ENCODE results near the gene GRB2. TPM values are rescaled to one million over a fixed set of nuclear protein-coding genes. Genes with fewer than 3 reads are reported as not detected.
"Not testable (repeated sequence)": the region's sequence is repeated elsewhere in the genome, so short reads cannot be mapped to it uniquely, and the experiment has no call there.

GRB2 gene
- total RNA-seq, 1 donor from 2014 or later = 95.0 TPM

- Mint-ChIP-seq H3K27me3 (ENCODE audit: unreplicated experiment) (peaks cover 3% of the 10 kb centered on the region), H3K9me3 (ENCODE audit: unreplicated experiment) (no peaks in the 10 kb centered on the region), H3K4me1 (ENCODE audit: unreplicated experiment) (peaks cover 3% of the 10 kb centered on the region), H3K36me3 (ENCODE audit: low read depth, unreplicated experiment) (peaks cover 9% of the 10 kb centered on the region), H3K27ac (ENCODE audit: unreplicated experiment) (no peak overlapping the region), H3K4me3 (ENCODE audit: unreplicated experiment) (no peak overlapping the region)
- TF ChIP-seq CTCF (IDR thresholded peaks at IDR 0.05; ENCODE audit: unreplicated experiment) = no peak
- DNase-seq (ENCODE audit: low spot score) = no peak
These were observed 32.2 kb downstream of the GRB2 start for GRCh38 chr17:75373280-75373679.

- no peak for TF ChIP-seq CTCF (IDR thresholded peaks at IDR 0.05; ENCODE audit: unreplicated experiment)
- H3K4me3 Mint-ChIP-seq (ENCODE audit: unreplicated experiment) = no peak overlapping the region
- H3K9me3 Mint-ChIP-seq (ENCODE audit: unreplicated experiment) = no peaks in the 10 kb centered on the region
- peaks cover 3% of the 10 kb centered on the region for H3K4me1 Mint-ChIP-seq (ENCODE audit: unreplicated experiment)
- peaks cover 3% of the 10 kb centered on the region for H3K27me3 Mint-ChIP-seq (ENCODE audit: unreplicated experiment)
- no peak for DNase-seq (ENCODE audit: low spot score)
- H3K36me3 Mint-ChIP-seq (ENCODE audit: low read depth, unreplicated experiment) = peaks cover 9% of the 10 kb centered on the region
- H3K27ac Mint-ChIP-seq (ENCODE audit: unreplicated experiment) = no peak overlapping the region
These were observed 33.5 kb downstream of the GRB2 start for GRCh38 chr17:75371981-75372380.

GRCh38 chr17:75371339-75371738 lies 34.1 kb downstream of the GRB2 start:
- no peak overlapping the region for H3K4me3 Mint-ChIP-seq (ENCODE audit: unreplicated experiment)
- H3K27me3 Mint-ChIP-seq (ENCODE audit: unreplicated experiment) = peaks cover 3% of the 10 kb centered on the region
- H3K4me1 Mint-ChIP-seq (ENCODE audit: unreplicated experiment) = peaks cover 3% of the 10 kb centered on the region
- peaks cover 4% of the 10 kb centered on the region for H3K36me3 Mint-ChIP-seq (ENCODE audit: low read depth, unreplicated experiment)
- DNase-seq (ENCODE audit: low spot score) = no peak
- no peaks in the 10 kb centered on the region for H3K9me3 Mint-ChIP-seq (ENCODE audit: unreplicated experiment)
- no peak for TF ChIP-seq CTCF (IDR thresholded peaks at IDR 0.05; ENCODE audit: unreplicated experiment)
- no peak overlapping the region for H3K27ac Mint-ChIP-seq (ENCODE audit: unreplicated experiment)

- H3K4me1 Mint-ChIP-seq (ENCODE audit: unreplicated experiment) = peaks cover 9% of the 10 kb centered on the region
- no peak overlapping the region for H3K4me3 Mint-ChIP-seq (ENCODE audit: unreplicated experiment)
- H3K36me3 Mint-ChIP-seq (ENCODE audit: low read depth, unreplicated experiment) = peaks cover 4% of the 10 kb centered on the region
- no peak for TF ChIP-seq CTCF (IDR thresholded peaks at IDR 0.05; ENCODE audit: unreplicated experiment)
- no peak overlapping the region for H3K27ac Mint-ChIP-seq (ENCODE audit: unreplicated experiment)
- H3K9me3 Mint-ChIP-seq (ENCODE audit: unreplicated experiment) = no peaks in the 10 kb centered on the region
- DNase-seq (ENCODE audit: low spot score) = no peak
- H3K27me3 Mint-ChIP-seq (ENCODE audit: unreplicated experiment) = peaks cover 3% of the 10 kb centered on the region
These were observed 35.1 kb downstream of the GRB2 start for GRCh38 chr17:75370286-75370915.

DNA sequence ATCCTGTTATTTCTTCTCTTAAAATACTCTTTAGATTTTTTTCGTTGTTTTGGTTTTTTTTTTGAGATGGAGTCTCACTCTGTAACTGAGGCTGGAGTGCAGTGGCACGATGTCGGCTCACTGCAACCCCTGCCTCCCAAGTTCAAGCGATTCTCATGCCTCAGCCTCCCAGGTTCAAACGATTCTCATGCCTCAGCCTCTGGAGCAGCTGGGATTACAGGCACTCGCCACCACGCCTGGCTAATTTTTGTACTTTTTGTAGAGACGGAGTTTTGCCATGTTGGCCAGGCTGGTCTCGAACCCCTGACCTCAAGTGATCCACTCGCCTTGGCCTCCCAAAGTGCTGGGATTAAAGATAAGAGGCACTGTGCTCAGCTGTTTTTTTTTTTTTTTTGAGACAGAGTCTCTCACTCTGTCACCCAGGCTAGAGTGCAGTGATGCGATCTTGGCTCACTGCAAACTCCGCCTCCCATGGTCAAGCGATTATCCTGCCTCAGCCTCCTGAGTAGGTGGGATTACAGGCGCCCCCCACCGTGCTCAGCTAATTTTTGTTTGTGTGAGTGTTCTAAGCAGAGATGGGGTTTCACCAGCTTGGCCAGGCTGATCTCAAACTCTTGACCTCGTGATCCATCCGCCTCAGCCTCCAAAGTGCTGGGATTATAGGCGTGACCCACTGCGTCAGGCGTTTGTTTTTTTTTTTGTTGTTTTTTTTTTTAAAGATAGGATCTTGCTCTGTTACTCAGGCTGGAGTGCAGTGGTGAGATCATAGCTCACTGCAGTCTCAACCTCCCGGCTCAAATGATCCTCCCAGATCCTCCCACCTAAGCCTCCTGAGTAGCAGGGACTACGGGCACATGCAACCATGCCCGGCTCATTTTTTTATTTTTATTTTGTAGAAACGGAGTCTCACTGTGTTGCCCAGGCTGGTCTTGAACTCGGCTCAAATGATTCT lies 37.4 kb downstream of the GRB2 start:
- peaks cover 12% of the 10 kb centered on the region for H3K4me1 Mint-ChIP-seq (ENCODE audit: unreplicated experiment)
- not testable (repeated sequence) for H3K4me3 Mint-ChIP-seq (ENCODE audit: unreplicated experiment); H3K9me3 Mint-ChIP-seq (ENCODE audit: unreplicated experiment); H3K27me3 Mint-ChIP-seq (ENCODE audit: unreplicated experiment); H3K27ac Mint-ChIP-seq (ENCODE audit: unreplicated experiment); H3K36me3 Mint-ChIP-seq (ENCODE audit: low read depth, unreplicated experiment); DNase-seq (ENCODE audit: low spot score)

All from endothelial cell (in vitro differentiated cells).